Astrocyte of the hippocampus (primary cell): ENCODE measurements around the gene PKD1.

Source experiments
- DNase-seq: peaks from one replicate; pipeline ENCODE4 v3.0.0; 2011; ENCODE audit warnings: low read depth, low spot score

Gene PKD1

DNA sequence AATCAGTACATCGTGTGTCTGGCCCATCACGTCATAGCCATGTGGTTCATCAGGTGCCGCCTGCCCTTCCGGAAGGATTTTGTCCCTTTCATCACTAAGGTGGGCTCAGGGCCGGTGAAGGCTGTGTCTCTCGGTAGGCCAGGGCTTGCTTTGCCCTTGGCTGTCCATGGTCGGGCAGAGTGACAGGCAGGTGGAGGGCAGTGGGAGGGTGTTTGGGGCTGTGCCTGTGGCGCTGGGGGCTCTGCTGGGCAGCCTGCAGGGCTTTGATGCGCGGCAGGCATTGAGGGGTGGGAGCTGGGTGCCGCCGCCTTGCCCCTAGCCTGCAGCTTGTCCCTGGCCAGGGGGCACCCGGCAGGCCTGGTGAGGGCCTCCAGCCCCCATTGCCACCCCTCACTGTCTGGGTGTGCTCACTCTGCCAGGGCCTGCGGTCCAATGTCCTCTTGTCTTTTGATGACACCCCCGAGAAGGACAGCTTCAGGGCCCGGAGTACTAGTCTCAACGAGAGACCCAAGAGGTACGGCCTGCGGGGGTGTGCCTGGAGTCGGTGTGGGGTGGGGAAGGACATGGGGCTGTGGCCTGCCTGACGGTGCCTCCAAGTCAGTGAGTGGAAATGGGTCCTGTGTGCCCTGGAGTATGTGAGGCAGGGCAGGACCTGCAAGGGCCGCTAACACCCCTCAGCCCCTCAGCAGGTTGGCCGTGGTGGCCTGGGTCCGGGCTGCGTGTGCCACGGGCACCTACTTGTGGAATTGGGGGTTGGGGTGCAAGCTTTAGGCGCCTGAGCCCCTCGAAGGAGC, 59.4 kb downstream of the PKD1 start:
- no peak for DNase-seq

DNA sequence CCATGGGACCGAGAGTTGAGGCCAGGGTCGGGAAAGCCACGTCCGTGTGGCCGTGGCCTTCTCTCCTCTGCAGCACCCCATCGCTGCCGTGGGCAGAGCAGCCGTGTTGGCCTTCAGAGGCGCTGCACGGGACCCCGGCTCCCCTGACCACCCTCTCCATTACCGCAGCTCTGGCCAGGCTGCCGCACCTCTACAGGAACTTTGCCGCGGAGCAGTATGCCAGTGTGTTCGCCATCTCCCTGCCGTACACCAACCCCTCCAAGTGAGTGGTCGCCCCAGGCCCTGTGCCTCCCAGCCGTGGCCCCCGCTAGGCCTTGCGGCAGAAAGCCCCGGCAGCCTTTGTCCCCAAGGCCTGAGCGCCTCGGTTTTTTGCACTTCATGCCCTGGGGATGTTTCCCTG, 60.1 kb downstream of the PKD1 start:
- no peak for DNase-seq

DNA sequence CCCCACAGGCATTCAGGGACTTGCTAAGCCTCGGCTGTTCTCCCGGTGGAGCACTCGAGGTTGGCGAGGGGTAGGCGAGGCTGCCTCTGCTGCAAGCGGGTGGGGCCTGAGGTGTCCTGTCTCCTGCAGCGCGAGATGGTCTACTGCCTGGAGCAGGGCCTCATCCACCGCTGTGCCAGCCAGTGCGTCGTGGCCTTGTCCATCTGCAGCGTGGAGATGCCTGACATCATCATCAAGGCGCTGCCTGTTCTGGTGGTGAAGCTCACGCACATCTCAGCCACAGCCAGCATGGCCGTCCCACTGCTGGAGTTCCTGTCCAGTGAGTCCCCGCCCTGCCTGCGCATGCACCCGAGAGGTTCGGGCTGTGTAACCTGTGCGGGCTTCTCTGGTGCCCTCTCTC, 61.6 kb downstream of the PKD1 start:
- DNase-seq = no peak

DNA sequence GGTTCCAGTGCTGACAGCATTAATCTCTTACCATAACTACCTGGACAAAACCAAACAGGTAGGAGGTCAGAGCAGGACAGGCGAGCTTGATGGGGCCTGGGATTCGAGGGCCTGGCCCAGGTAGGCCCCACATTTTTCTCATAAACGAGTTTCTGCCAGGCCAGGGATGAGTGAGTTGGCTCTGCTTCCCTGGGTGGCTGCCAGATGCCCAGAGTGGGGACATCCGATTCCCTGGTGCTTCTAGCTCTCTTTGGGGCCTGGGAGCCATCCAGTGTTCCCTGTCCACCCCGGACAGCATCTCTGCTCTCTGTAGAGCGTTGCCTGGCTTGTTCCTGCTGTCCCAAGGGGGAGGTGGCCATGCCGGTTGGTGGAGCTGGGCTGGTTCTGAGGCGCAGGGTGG, 62.8 kb downstream of the PKD1 start:
- no peak for DNase-seq

DNA sequence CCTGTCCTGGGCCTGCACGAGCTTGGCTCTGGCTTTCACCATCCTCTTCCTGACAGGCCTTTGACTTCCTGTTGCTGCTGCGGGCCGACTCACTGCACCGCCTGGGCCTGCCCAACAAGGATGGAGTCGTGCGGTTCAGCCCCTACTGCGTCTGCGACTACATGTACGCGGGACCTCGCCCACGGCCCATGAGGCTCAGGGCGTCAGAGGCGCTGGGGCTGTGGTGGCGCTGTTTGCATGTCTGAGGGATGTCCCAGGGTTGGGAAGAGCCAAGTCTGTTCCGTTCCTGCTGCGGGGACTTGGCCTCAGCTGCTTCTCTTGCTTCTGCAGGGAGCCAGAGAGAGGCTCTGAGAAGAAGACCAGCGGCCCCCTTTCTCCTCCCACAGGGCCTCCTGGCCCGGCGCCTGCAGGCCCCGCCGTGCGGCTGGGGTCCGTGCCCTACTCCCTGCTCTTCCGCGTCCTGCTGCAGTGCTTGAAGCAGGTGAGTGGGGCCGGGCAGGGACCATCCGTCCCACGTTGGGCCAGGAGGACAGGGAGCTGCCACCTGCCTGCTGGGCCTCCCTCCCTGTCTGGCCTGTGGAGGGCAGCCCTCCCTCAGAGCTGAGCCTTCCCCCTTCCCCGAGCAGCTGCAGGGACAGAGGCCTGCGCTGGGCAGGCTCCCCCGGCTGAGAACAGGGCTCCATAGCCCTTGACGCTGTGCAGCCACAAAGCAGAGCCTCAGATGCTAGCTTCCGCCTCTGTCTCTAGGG, 64.1 kb downstream of the PKD1 start:
- no peak for DNase-seq

DNA sequence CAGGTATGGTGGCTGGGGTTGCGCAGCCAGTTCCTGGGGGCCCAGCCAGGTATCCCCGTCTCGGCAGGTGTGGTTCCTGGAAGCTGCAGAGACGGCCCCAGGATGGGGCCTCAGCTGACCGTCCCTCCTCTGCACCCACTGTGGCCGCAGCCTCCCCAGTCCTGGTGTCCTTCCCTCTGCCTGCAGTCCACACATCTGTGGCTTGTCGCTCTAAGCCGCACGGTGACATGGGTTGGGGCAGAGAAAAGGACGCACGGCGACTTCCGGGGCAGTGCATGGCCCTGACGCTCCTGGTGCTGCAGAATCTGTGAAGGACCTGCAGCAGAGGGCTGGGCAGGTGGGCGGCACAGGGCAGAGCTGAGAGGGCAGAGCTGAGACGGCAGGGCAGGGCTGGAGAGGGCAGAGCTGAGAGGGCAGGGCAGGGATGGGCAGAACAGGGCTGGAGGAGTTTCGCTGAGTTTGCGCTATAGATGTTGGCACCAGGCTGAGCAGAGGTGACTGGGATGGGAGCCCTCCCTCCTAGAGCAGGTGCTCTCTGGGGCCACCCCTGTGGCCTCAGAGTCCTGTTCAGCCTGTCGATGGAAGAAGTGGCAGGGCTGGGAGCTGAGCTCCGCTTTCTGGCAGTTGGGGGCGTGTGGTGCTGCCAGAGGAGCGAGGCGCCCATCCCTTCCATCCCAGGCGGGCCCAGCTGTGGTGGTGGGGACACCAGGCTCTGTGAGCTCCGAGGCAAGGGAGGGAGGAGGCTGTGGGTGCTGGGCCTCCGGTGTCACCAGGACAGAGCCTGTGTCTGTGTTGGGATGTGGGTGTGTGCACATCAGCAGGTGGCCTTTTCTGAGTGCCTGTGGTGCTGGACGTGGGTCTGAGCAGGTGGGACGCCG, 64.9 kb downstream of the PKD1 start:
- DNase-seq = no peak

DNA sequence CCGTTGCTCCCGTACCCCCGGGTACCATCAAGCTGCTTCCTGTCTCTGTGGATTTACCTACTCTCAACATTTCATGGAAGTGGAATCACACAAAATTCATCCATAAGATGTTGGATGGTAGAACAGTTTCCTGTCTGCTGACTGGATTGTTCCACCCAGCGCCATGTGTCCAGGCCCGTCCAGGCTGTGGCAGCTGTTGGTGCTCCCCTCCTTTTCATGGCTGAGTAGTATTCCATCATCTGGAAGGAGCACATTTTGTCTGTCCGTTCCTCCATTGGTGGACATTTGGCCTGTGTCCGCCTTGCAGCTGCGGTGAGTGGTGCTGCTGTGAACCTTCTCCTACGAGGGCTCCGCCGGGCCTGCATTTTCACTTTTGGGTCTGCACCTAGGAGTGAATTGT, 69.6 kb downstream of the PKD1 start:
- no peak for DNase-seq

DNA sequence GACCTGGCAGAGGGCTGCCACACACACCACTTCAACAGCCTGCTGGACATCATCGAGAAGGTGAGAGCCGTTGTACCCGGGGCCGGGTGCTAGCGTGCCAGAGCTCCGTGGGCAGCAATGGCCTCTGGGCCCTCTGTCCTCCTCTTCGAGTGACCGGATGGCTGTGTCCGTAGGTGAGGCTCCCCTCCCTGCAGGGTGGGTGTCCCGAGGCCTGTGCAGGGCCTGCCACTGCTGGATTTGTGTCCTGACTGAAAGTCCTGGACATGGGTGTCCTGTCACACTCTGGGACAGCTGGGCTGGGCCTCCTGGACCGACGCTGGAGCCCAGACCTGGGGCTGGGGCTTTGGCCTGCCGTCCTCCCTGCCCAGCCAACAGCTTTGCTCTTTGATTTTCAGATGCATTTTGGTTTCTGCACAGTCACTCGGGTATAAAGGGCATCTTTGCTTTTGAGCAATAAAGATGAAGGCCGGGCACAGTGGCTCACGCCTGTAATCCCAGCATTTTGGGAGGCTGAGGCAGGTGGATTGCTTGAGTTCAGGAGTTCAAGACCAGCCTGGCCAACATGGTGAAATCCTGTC, 71.2 kb downstream of the PKD1 start:
- DNase-seq = no peak

DNA sequence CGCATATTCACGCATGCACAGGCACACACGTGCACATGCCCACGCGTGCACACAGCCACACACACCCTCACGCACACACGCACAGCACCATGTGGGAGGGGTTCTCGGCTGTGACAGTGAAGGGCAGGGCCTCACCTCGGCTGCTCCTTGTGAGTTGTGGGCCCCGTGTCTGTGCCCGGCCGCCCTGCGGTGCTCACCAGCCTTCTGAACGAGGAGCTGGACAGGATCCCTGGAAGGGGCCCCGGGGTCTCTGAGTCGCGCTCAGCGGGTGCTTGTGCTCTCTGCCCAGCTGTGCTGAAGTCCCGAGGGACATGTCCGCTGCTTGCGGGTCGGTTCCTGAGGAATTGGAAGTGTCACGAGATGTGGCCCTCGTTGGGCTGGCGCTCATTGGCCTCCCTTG, 71.8 kb downstream of the PKD1 start:
- DNase-seq = no peak

DNA sequence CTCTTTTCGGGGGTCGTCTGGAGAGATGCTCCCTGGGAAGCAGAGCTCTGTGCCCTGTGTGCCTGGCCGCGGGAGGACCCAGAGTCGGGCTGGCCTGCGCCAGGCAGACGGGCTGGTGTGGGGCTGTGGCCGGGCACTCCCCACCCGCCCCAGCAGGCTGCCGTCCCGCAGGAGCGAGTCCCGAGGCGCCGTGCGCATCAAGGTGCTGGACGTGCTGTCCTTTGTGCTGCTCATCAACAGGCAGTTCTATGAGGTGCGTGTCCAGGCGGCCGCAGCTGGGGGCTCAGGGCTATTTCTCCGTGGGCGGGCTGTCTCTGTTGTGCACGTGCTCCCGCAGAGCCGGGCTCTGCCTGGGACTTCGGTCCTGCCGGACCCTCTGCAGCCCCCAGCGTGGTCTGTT, 72.9 kb downstream of the PKD1 start:
- DNase-seq = no peak

DNA sequence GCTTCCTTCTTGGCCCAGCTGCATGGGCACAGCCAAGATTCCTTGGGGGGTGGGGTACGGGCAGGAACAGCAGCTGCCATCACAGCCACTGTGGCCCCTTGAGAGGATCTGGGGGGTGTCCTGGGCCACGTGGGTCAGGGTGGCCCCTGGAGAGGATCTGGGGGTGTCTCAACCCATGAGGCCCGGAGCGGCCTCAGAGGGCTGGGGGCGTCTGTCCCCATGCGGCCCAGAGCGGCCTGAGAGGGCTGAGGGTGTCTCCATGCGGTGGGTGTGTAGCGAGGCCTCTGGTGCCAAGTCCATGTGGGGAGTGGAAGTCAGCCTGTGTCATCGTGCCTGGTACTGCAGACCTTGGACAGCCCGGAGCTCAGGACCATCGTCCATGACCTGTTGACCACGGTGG, 74.2 kb downstream of the PKD1 start:
- DNase-seq = no peak

DNA sequence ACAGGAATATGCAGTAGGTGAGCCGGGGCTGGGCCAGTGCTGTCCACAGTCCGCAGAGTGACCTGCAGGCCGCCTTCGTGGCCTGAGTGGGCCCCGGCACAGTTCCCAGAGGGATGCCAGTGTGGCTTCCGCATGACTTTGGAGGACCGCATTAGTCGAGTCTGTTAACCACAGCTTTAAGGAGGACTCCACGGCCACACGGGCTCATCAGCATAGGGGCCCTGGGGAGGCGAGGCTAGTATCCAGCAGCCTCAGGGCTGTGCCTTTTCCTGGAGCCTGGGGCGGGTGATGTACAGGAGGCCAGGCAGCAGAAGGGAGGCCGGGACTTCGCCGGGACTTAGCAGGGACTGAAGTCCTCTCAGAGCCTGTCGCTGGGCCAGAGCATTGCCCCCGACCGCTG, 74.7 kb downstream of the PKD1 start:
- no peak for DNase-seq

DNA sequence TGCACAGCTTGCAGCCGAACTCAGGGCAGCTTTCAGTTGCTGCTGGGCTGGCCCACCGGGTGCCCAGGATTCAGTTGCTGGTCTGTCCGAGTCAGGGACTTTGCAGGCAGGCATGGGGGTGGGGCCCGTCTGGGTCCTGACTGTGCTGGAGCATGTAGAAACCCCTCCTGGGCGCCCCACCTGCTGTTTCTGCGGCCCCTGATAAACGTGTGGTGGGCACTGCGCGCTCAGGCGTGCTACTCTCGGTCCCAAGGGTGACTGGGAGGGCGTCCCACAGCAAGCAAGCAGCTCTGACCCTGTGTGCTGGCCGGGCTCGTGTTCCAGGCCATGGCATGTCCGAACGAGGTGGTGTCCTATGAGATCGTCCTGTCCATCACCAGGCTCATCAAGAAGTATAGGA, 75.4 kb downstream of the PKD1 start:
- no peak for DNase-seq

DNA sequence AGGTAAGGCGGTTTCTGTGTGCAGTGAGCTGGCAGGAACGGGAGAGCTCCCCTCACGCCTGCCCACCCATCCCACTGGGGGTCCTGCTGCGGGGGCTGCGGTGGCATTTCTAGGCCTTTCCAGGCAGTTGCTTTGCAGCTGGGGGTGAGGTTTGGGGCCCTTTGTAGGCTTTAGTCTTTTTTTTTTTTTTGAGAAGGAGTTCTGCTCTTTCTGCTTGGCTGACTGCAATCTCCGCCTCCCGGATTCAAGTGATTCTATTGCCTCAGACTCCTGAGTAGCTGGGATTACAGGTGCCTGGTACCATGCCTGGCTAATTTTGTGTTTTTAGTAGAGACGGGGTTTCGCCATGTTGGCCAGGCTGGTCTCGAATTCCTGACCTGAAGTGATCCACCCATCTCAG, 76.8 kb downstream of the PKD1 start:
- DNase-seq = no peak

DNA sequence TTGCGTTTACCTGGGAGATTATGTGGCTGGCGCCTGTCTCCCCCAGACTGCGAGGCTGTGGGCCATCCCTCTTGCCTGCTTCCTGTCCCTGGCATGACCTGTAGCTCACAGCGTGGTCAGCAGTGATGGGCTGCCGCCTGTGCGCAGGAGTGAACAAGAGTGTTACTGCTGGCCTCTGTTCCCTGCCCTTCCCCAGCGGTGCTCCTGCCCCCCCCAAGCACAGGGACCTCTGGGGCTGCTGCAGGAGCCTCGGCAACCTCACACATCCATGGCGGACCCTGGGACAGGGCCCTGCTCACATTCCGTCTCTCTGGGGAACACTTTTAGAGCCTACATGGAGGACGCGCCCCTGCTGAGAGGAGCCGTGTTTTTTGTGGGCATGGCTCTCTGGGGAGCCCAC, 77.3 kb downstream of the PKD1 start:
- no peak for DNase-seq

DNA sequence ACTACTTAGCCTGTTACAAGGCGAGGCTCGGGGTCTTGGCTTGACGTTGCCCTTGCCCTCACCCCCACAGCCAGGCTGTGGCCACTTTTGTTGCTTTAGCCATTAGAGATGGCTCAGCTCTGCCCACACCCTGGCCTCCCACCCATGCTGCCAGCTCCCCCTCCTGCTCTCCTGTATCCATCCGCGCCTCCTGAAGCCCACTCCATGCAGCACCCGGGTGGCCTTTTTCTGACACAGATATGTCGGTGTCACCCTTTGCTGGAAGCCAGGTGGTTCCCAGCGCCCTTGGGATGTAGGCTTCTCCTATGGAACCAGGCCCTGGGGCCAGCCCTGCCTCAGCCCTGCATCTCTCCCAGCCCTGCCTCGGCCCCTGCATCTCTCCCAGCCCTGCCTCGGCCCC, 78.3 kb downstream of the PKD1 start:
- DNase-seq = no peak

DNA sequence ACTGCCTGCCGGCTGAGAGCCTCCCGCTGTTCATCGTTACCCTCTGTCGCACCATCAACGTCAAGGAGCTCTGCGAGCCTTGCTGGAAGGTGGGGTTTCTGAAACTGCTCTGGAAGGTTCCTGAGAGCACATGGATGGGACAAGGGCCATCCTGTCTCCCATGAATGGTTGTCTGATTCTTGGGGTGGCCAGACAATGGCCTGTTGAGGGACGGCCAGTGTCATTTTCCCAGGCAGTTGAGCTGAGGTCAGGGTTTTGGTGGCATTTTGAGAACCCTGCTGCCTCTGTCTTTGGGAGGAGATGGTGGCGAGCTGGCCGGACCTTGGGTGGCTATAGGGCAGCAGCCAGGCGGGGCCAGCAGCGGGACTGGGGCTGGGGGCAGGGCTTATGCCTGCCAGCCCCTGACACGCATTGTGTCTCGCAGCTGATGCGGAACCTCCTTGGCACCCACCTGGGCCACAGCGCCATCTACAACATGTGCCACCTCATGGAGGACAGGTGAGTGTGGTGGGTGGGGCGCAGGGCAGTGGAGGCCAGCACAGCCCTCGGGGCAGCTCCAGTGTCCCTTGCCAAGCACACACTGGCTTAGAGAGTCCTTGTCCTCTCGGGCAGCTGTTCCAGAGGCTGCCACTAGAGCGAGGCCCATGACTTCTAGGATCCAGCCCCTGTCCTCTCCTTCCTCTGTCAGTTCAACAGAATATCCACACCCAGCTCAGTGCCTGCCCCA, 78.9 kb downstream of the PKD1 start:
- DNase-seq = no peak

DNA sequence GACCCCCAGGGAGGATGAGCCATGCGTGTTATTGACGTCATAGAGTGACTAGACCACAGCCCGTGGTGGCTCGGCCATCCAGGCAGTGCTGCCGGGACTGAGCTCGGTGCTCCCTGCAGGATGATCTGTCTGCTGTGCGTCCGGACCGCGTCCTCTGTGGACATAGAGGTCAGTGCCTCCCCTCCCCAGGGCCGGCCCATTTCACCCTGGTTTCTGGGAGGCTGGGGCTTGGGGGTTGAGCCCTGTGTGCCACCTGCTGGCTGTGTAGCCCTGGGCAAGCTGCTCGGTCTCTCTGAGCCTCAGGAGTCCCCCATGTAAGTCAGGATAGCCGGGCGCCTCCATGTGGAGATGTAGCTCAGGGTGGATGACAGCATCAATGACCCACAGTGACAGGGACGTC, 79.6 kb downstream of the PKD1 start:
- DNase-seq = no peak

DNA sequence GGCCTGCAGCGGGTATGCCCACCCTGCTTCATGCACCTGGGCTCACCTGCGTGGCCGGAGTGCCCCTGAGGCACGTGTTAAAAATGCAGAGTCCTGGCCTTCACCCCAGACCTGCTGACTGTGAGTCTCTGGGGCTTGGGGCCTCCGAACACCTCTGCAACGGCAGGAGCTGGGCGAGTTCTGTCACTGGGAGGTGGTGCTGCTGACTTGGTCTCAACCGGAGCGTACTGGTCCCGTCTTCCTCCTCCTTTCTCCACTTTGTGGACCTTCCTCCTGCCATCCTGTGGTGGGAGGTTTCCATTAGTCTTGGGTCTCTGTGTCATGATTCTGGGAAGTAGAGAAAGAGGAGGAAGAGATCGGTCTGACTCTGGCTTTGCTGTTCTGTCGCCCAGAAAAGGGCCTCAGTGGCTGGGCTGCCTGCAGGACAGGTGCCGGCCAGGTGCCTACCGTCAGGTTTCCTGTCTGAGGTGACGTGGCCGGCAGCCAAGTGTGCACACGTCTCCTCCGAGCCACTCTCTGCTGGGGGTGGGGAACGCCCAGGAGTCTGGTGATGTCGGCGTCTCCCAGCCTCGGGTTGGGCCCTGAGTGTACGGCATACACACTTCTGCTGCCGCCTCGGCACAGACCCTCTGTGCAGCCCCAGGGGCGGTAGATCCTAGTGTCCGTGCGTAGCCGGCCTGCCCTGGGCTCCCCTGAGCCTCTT, 81.0 kb downstream of the PKD1 start:
- no peak for DNase-seq

DNA sequence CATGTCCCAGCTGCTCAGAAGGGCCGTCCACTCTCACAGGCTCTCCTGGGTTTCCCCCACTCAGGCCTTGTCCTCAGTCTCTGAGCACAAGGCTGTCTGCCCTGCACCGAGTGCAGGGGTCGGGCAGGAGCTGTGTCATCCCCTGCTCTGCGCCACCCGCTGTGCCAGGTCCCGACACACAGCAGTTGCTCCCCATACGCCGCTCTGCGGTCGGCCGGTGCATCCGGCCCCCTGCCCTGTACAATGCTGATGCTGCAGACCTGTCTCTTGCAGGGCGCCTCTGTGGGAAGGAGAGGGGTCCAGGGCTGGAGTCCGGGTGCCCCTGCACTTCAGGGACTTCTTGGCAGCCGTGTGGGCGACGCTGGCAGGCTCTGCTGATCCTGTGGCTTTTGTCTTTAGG, 81.8 kb downstream of the PKD1 start:
- DNase-seq = no peak

DNA sequence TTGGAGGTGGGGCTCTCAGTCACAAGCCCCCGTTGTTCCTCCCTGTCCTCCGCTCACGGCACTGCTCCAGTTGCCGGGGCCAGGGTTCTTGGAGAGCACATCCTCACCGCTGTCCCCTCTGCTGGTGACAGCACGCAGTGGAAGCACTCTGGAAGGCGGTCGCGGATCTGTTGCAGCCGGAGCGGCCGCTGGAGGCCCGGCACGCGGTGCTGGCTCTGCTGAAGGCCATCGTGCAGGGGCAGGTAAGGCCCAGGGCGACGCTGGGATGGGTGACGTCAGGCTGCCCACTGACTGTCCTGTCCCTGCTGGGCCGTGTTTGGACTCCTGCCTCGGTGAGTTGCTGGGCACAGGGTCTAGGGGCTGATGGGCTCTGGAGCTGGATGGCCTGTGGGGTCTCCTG, 82.5 kb downstream of the PKD1 start:
- no peak for DNase-seq
